ENCODE results near the gene TRIM61.

DNA sequence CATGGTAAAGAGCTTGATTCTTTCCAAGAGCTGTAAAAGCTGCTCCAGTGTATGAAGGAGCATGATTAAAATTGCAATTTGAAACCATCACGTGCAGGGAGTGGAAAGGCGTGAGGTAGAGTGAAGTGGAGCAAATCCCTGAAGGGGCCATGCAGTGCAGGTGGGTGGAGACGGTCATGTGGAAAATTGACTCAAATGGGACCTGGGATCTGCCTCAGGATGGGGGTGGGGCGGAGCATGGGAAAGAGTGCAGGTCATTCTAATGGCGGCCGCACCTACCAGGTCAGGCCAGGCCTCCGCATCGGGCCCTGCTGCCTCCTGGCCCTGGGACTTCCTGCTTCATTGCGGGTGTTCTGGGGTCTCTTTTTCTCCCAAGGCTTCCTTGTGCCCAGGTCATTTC lies 29.0 kb upstream of the TRIM61 start:
- TF ChIP-seq, protein P1, sequence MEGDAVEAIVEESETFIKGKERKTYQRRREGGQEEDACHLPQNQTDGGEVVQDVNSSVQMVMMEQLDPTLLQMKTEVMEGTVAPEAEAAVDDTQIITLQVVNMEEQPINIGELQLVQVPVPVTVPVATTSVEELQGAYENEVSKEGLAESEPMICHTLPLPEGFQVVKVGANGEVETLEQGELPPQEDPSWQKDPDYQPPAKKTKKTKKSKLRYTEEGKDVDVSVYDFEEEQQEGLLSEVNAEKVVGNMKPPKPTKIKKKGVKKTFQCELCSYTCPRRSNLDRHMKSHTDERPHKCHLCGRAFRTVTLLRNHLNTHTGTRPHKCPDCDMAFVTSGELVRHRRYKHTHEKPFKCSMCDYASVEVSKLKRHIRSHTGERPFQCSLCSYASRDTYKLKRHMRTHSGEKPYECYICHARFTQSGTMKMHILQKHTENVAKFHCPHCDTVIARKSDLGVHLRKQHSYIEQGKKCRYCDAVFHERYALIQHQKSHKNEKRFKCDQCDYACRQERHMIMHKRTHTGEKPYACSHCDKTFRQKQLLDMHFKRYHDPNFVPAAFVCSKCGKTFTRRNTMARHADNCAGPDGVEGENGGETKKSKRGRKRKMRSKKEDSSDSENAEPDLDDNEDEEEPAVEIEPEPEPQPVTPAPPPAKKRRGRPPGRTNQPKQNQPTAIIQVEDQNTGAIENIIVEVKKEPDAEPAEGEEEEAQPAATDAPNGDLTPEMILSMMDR (IDR thresholded peaks at IDR 0.05) = no peak
- no peak for TF ChIP-seq POLR2A (IDR thresholded peaks at IDR 0.05)
- no peak for TF ChIP-seq POLR2AphosphoS5 (IDR thresholded peaks at IDR 0.05)
- TF ChIP-seq EP300 (IDR thresholded peaks at IDR 0.05) = no peak

Data from upper lobe of left lung (tissue), 4 donors.